Measurements from ENCODE around the gene ACE2. TPM values are rescaled to one million over a fixed set of nuclear protein-coding genes. Genes with fewer than 3 reads are reported as not detected.

ACE2 gene
- total and polyA plus RNA-seq, 2 of the 8 experiments (the other 6 are each of a cell fraction or from before 2014, with no cell fraction given) = 0.06 TPM; not detected in 1

DNA sequence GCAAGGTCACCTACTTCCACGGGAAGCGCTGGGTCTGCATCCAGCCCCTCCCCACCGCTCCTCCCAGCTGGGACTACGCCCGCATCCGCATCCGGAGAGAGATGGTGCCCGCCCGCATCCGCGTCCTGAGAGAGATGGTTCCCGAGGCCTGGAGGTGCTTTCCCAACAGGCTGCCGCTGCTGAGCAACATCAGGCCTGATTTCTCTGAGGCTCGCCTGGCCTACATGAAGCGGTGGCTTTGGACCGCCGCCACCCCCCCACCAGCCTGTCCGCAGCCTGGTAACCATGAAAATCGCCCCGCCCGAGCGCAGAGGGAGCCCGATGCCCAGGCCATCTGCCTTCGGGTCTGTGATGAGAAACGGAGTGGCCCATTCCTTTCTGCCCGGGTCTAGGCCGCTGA, 45.8 kb upstream of the ACE2 start:
- H3K23me2 ChIP-seq (ENCODE audit: low read depth, low read length) = no peaks in the 10 kb centered on the region

More for the DNA sequence above, 45.8 kb upstream of the ACE2 start:
- CTCF ChIA-PET (ENCODE audit: partially characterized antibody) = interaction anchor here (0.8 kb wide), 1 partner anchor 296 kb away, joined by 3 read pairs; no protein-coding TSS in a partner anchor
- Histone ChIP-seq H3K36me3 (ENCODE audit: control insufficient read depth in 2 of 4, insufficient read depth in 4 of 4, low read length in 3 of 4) (no peaks in the 10 kb centered on the region), H2BK5ac (ENCODE audit: low read depth, low read length) (no peak overlapping the region), H2AFZ (ENCODE audit: low read length) (no peak overlapping the region), H3K4ac (replicated peaks; ENCODE audit: insufficient read length, low read depth, low read length) (no peak overlapping the region), H4K91ac (replicated peaks; ENCODE audit: insufficient read length, low read length) (no peak overlapping the region), H3K27me3 (replicated peaks in 1 of 4; ENCODE audit: control insufficient read depth in 3 of 4, extremely low read depth in 1 of 4, insufficient read depth in 3 of 4, low read length in 3 of 4) (no peaks in the 10 kb centered on the region), H3K56ac (replicated peaks; ENCODE audit: insufficient read length, low read depth, low read length) (no peak overlapping the region), H3K9me3 (ENCODE audit: insufficient read depth in 2 of 2, low read depth in 1 of 2, low read length in 1 of 2) (no peaks in the 10 kb centered on the region), H3K79me2 (ENCODE audit: control insufficient read depth in 1 of 2, insufficient read depth in 2 of 2, low read length in 2 of 2) (no peaks in the 10 kb centered on the region), H3K14ac (ENCODE audit: insufficient read length) (no peak overlapping the region), H4K8ac (ENCODE audit: extremely low read depth, insufficient read depth, low read length) (no peak overlapping the region), H4K20me1 (replicated peaks in 1 of 2; ENCODE audit: control insufficient read depth in 1 of 2, insufficient read depth in 2 of 2, low read length in 2 of 2) (no peaks in the 10 kb centered on the region), H2BK15ac (ENCODE audit: low read length) (no peak overlapping the region), H3K4me3 (ENCODE audit: extremely low read depth in 1 of 4, insufficient read depth in 2 of 4, low read depth in 3 of 4, low read length in 4 of 4) (no peak overlapping the region), H3K27ac (ENCODE audit: low read depth, low read length) (no peak overlapping the region), H3K4me2 (ENCODE audit: insufficient read depth in 1 of 2, low read depth in 2 of 2, low read length in 2 of 2) (no peak overlapping the region), H2BK120ac (replicated peaks; ENCODE audit: low read depth, low read length) (no peak overlapping the region), H3K79me1 (ENCODE audit: low read depth, low read length) (no peaks in the 10 kb centered on the region), H2AK5ac (ENCODE audit: low read depth, low read length) (no peak overlapping the region), H2BK20ac (ENCODE audit: low read length) (no peak overlapping the region), H3K23ac (ENCODE audit: insufficient read length) (no peak overlapping the region), H4K5ac (ENCODE audit: insufficient read length, low read depth, low read length) (no peak overlapping the region), H3K18ac (ENCODE audit: extremely low read depth, low read length) (no peak overlapping the region), H3K4me1 (replicated peaks in 1 of 4; ENCODE audit: control insufficient read depth in 3 of 4, insufficient read depth in 4 of 4, low read length in 3 of 4) (no peaks in the 10 kb centered on the region), H2BK12ac (ENCODE audit: low read depth, low read length) (no peak overlapping the region), H3K9ac (replicated peaks in 1 of 4; ENCODE audit: extremely low read depth in 1 of 4, low read depth in 3 of 4, low read length in 3 of 4) (no peak overlapping the region)
- TF ChIP-seq POU5F1 (IDR thresholded peaks at IDR 0.05; ENCODE audit: low read depth, low read length) = no peak
- TF ChIP-seq EGR1 (IDR thresholded peaks at IDR 0.05; ENCODE audit: borderline replicate concordance, low read depth, low read length) = no peak
- no peak for TF ChIP-seq RFX5 (IDR thresholded peaks at IDR 0.05; ENCODE audit: borderline replicate concordance, low read depth, low read length)
- no peak for TF ChIP-seq YY1 (IDR thresholded peaks at IDR 0.05; ENCODE audit: low read depth, low read length)
- TF ChIP-seq RAD21 (IDR thresholded peaks at IDR 0.05 in 1 of 2, conservative IDR thresholded peaks at IDR 0.05 in 1 of 2; ENCODE audit: low read depth in 2 of 2, low read length in 2 of 2) = no peak
- TF ChIP-seq TEAD4 (IDR thresholded peaks at IDR 0.05; ENCODE audit: low read depth, low read length) = no peak
- no peak for TF ChIP-seq RBBP5 (IDR thresholded peaks at IDR 0.05; ENCODE audit: borderline replicate concordance, low read depth, low read length)
- TF ChIP-seq CBX5 (IDR thresholded peaks at IDR 0.05; ENCODE audit: low read depth, low read length) = no peak
- WGBS, 2 experiments (ENCODE audit: extremely low coverage in 1 of 2, insufficient coverage in 1 of 2, insufficient read length in 1 of 2, insufficient replicate concordance in 2 of 2, low coverage in 1 of 2, low lambda C conversion rate in 2 of 2, missing lambda C conversion rate in 1 of 2) = 100% methylated on average over 3 of the region's 27 CpGs; no CpG with 5 or more reads in 1 of the 2 experiments
- POLR2A ChIA-PET (ENCODE audit: partially characterized antibody) = no interaction called here
- FAIRE-seq (no peak), DNase-seq (ENCODE audit: low read depth in 1 of 2, low spot score in 2 of 2) (no peak)
